Fibroblast of skin of abdomen (primary cell): ENCODE results near the gene GAS7.

Experiments used
- DNase-seq: peaks from one replicate; pipeline ENCODE4 v3.0.0-alpha.2; 2013

Gene GAS7

DNA sequence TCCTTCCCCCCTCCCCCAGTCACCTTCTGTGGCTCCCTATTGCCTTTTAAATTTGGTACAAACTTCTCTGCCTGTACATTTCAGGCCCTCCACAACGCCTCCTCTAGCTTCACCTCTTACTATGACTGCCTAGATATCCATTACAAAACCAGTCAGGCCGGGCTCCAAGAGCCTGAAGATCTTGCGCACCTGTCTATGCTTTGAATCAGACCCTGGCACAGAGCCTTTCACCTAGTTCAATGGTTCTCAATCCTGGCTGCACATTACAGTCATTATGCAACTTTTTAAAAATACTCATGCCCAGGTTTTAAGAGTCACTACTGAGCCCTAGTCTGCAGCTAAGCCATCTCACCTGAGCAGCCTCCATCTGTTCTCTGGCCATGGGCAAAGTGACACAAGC lies 1.6 kb upstream of the GAS7 start:
- DNase-seq = no peak

- no peak for DNase-seq
Measured at GRCh38 chr17:10197721-10198508, 491 bp downstream of the GAS7 start.

DNA sequence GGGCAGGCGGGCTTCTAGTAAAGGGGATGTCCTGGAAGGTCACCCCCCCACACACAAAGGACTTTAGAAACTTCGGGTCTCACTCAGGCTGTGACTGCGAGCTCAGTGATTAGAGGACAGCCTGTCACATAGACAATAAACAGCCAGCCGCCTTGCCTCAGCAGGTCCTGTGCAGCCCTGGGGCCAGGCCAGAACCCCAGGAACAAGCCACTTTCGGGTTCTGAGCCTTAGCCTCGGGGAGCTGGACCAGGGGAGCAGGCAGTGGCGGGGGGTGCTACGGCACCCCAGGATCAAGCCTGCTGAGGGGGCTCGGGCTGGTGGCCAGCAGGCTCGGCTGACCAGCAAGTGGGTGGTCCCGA lies 1.1 kb downstream of the GAS7 start:
- no peak for DNase-seq

DNA sequence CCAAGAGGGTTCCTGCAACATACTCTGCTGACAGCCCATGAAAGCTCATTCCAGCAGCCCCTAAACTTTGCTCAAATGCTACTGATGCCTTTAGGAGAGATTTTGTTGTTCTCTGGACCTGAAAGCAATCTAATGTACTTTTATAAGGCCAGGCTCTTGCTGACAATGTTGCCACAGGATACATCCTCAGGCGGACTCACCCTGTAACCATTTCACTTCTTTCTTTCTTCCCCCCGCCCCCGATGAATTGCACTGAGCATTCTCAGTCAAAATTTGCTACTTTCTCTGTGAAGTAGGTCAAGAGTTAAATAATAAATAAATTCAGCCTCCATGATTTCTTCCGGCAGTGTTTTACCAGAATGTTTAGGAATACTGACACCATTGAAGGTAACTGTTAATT lies 1.5 kb downstream of the GAS7 start:
- peak; percentile 25 for DNase-seq

DNA sequence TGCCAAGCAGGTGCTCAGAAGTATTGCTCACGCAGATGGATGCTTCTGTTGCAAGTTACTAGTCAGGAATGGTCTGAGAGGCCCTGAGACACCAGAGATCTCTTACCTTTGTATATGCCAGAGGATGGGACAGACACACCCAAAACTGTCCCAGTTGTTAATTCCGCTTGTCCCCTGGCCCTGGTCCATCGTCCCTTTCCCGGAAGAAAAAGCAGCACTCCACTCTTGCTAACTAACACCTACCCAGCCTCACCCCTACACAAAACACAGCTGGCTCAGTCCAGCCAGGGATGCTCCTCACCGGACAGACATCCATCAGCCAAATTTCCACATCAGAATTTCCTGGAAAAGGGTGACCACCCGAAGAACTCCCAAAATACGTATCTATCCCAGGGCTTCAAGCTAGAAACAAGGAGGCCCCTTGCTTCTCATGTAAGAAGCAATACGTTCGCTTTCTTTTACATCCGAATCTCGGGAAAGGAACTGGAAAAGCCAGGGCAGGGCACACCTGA lies 2.0 kb downstream of the GAS7 start:
- DNase-seq = no peak

DNA sequence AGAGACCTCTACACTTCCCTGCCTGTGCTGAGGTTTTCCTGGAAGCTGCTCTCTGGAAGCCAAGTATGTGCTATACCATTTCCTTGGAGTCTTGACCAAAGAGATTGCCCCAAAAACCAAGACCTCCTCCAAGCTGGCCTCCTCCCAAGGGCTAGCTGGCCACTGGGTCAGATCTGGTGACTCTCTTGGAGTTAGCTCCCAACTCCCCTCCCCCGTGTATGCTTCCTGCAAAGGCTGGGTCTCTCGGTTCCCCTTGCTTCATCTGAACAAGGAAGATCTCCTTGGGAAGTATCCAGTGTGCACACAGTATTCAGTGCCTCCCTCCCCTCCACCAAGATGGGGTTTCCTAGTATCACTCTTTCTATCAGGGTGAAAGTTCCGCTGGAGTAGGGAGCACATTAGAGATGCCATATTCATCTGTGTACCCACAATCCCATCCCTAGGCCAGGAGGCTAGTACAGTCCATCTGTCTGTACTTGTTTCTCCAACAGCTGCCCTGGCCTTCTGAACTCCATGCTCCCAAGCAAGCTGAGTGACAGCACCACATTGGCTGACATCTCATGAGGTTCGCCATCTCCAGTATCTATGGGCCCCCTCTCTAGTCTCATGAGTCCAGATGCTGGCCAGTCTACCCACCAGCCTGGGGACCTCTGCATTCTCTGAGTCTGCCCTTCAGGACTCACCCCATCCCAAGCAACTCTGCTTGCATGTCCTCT lies 3.2 kb downstream of the GAS7 start:
- no peak for DNase-seq

- no peak for DNase-seq
Measured at GRCh38 chr17:10193632-10194031, 4.8 kb downstream of the GAS7 start.

- DNase-seq = peak; percentile 93
Measured at GRCh38 chr17:10192972-10193371, 5.4 kb downstream of the GAS7 start.

DNA sequence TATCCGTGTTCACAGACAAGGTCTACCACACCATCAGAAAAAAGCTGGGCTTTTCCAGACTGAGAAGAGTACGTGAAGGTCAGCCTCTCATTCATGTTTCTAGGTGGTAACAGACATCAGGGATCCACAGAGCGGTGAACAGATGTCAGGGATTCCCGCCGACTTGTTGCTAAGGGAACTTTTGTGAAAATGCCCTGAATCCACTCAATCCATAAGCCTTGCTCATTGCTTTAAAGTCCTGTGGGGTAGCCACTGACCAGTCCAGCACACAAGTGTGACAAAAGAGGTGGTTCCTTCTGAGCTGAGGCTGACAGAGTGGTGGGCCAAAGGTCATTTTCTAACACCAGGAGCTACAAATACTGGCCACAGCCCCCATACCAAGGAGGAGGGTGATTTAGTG lies 5.9 kb downstream of the GAS7 start:
- no peak for DNase-seq

DNA sequence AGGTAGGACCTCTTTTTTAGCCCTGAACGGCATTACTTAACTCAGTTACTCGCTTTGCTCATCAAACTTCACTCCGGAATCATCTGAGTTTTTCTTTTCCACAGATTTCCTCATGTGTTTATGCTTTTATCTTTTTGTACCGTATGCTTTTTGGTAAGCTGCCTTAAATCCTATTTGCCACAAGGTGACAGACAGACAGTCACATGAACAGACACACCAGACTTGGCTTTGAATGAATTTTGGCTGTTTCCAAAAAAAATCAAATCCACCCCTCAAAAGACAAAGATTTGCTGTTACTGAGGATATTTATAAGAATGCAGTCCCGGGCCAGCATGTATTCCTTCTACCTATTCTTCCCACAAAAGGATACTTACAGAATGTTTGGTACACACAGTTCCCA lies 10.9 kb downstream of the GAS7 start:
- no peak for DNase-seq

DNA sequence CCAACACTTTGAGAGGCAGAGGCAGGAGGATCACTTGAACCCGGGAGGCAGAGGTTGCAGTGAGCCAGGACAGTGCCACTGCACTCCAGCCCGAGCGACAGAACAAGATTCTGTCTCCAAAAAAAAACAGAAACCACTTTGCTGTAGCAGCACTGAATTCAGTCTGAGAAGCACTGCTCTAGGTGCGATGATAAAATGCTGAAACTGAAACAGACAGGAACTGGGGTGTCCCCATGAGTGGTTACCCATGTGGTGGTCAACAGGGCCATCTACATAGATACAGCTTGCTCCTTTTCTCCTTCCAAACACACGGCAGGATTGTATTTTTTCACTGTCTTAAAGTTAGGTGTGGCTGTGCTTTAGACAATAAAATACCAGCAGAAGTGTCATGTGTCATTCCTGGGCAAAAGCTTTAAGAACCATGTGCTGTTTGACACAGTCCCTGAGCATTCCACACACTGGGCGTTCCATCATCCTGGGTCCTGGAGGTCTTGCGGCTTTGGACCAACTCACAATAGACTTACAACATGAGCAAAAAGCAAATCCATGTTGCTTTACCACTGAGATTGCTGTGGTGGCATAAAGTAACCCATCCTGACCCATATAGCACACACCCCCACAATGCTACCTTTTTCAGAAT lies 11.5 kb downstream of the GAS7 start:
- no peak for DNase-seq

GRCh38 chr17:10183931-10184930 lies 14.2 kb downstream of the GAS7 start:
- DNase-seq = no peak

DNA sequence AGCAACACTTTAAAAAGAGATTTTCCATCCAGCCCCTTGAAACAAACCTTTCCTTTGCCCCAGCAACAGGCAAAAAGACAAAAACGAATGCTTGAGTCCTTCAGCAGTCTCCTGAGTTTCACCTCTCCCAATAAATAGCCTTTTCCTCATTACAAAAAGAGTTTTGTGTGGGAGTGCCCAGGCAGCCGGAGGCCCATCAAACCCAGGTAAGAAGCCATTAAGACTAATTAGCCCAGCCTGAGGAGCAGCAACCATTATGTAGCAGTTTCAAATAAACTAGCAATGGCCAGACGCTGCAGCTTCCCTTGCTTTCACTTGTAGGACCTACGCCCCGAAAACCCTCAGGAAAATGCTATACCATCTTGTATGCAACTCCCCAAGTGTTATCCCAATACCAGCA lies 15.6 kb downstream of the GAS7 start:
- no peak for DNase-seq

GRCh38 chr17:10178506-10178991 lies 19.9 kb downstream of the GAS7 start:
- DNase-seq = peak; percentile 85

DNA sequence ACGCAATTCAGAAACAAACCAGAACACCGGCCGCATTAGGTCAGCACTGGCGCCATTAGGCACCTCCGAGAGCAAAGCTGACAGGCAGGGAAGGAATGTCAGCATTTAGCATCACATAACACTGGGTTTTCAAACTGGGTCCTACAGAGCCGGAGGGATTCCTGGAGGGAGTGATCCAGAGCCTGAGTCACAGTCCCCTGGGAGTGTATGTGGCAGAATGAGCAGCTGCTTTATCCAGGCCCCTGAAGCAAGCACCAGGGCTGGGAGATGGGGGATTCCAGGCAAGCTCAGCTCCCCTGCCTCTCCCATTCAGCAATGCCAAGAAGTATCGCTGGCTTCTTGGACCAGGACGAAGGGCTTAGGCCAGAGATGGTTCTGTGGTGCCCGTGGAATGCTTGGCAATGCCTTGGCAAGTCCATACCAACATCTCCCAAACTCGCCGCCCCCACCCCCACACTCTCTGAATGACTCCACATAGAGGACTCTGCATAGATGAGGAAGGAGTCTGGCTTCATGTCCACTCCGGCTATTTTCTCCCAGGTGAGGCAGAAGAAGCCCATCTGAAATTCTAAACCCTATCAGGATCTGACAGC lies 20.4 kb downstream of the GAS7 start:
- DNase-seq = peak; percentile 97

DNA sequence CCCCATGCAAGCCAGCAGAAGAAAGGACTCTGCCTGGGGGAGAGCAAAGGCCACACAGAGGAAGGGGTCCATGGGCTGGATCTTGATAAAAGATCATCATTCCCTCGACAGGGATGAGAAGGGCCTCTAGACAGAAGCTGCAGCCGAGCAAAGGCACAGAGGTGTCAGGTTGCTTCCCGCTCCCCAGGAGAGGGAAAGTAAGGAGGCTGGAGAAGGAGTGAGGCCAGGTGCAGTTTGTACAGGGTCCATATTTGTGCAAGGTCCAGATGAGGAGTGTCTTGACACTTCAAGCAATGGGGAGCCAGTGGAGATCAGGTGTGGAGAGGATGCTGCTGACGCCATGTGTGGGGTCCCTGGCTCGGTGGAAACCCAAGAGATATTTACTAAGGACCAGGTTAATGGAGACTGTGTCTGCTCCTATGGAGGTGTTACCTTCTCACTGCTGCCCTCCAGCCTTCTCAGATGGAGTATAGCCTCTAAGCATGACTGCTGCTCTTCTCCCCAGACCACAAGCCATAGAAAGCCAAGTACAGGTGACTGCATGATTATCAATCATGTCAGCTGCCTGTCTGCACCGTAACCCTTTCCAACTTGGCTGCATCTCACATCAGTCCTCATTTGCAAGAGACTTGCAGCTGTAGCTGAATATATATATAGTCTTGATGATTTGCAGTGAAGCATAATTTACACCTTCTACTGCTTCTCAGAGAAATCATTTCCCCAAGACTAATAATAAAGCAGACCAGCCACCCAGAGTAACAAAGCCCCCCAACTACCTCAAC lies 21.1 kb downstream of the GAS7 start:
- no peak for DNase-seq

DNA sequence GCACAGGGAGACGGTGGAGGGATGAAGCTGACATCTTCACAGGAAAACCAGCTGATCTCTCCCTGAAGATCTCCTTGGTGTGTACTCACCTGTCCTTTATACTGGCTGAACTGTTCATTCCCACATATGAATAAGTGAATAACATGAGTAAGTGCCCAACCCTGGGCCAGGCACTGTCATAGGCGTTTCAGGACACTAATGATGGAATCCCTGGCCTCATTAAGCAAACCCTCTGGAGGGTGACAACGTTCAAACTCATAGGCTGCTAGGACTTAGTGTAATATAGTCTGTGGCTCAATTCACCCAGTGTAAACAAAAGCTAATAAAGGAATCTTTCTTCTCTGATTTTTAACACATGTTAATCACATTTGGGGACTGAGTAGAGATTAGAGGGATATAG lies 24.5 kb downstream of the GAS7 start:
- no peak for DNase-seq

DNA sequence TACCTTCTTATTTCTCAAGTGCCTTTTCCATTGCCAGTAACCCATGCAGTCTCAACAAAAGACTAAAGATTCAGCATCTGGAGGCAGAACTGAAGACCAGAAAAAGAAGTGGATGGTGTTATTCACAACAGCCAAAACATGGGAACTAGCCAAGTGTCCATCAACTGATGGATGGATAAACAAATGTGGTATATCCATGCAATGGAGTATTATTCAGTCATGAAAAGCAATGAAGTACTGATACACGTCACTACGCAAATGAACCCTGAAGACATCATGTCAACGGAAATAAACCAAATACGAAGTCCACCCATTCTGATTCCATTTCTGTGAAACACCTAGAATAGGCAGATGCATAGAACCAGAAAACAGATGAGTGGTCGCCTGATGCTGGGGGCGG lies 25.6 kb downstream of the GAS7 start:
- DNase-seq = no peak

- peak; percentile 57 for DNase-seq
Measured at GRCh38 chr17:10172241-10172741, 26.1 kb downstream of the GAS7 start.

GRCh38 chr17:10171581-10171981 lies 26.8 kb downstream of the GAS7 start:
- DNase-seq = peak; percentile 41

DNA sequence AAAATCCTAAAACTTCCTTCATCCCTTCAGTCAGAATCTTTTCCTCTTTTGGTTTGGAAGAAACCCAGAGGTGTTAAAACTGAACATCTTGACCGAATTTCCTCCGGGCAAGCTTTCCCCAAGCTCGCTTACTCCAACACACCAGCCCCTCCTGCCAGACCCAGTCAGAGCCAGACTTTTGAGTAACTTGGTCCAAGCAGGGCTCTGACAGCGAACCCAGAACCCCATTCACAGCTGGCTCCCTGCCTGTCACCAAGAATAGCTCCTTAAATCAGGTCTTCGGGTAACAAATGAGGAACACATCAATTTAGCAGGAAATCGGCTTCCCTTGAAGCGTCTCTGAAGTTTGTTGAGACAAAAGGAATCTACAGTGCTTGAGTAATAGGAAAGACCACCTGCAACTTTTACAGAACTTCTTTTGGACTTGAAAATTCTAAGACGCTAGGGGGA lies 27.3 kb downstream of the GAS7 start:
- DNase-seq = peak; percentile 64
